HepG2 (cell line): Measurements from ENCODE around the gene ZNF528. TPM values are rescaled to one million over a fixed set of nuclear protein-coding genes. Genes with fewer than 3 reads are reported as not detected.

Experiments
- ATAC-seq: fragments of 200-7000 bp; cut with Tn5 transposase; 3 replicates; pipeline ENCODE4 v1.9.1; 2020; ENCODE audit warnings: mild to moderate bottlenecking, moderate library complexity
- BruUV-seq: library from RNA; stranded (reverse); fragments of 400-500 nt; replicated peaks from 2 replicates; lab custom pipeline; 2021; lab: Mats Ljungman, UMichigan
- CTCF ChIA-PET: fragments of 300-600 bp; formaldehyde crosslinking; extraction: SDS; loops from one replicate; lab custom pipeline; 2021; ENCODE audit warnings: low total read pairs, inconsistent platforms, low intra/inter-chr PET ratio; lab: Yijun Ruan, JAX
- POLR2A ChIA-PET: fragments of 350-600 bp; sonication (Branson Sonifier 250); formaldehyde crosslinking; loops from one replicate; lab custom pipeline; 2020; ENCODE audit warnings: antibody characterized with exemption, inconsistent platforms; lab: Yijun Ruan, JAX
- DNase-seq: peaks from one replicate; pipeline ENCODE4 v3.0.0-alpha.2; 2015; ENCODE audit warnings: low spot score
- FAIRE-seq: peaks from 3 replicates; lab custom pipeline; 2011; peaks lifted over from hg19 to GRCh38; lab: Jason Lieb, UNC
- H2AFZ ChIP-seq: one replicate; pipeline ENCODE4 v1.6.1; 2011; ENCODE audit warnings: low read length, inconsistent platforms
- H3K27ac ChIP-seq: fragments of 300-600 bp; 3 replicates; pipeline ENCODE4 v1.8.0; 2011; ENCODE audit warnings: mixed run types, mild to moderate bottlenecking, mixed read lengths, low read length, inconsistent platforms; ENCODE audit not compliant: insufficient read depth; ENCODE audit errors: extremely low read length
- H3K27me3 ChIP-seq, 2 experiments: fragments of 200-600 bp in 1 of 2; 2 replicates in 1 of 2; 3 replicates in 1 of 2; pipeline versions ENCODE4 v1.6.0 to v1.8.0; 2011; ENCODE audit warnings: low read length in 2 of 2, mild to moderate bottlenecking in 2 of 2, moderate library complexity in 2 of 2, inconsistent platforms in 1 of 2; ENCODE audit not compliant: insufficient read depth in 2 of 2, control insufficient read depth in 1 of 2
- H3K36me3 ChIP-seq, 2 experiments: fragments of 200-600 bp in 1 of 2; replicated peaks in 1 of 2; 2 replicates in 1 of 2; 3 replicates in 1 of 2; pipeline versions ENCODE4 v1.5.1 to v1.8.0; 2011; ENCODE audit warnings: low read length in 2 of 2, inconsistent platforms in 1 of 2; ENCODE audit not compliant: insufficient read depth in 2 of 2, control insufficient read depth in 1 of 2
- H3K4me1 ChIP-seq: 2 replicates; pipeline ENCODE4 v1.5.1; 2012; ENCODE audit warnings: low read length, inconsistent platforms; ENCODE audit not compliant: insufficient read depth
- H3K4me2 ChIP-seq: 2 replicates; pipeline ENCODE4 v1.6.0; 2011; ENCODE audit warnings: low read depth, low read length, inconsistent platforms
- H3K4me3 ChIP-seq, 3 experiments: fragments of 200-600 bp in 1 of 3; sonication (generic), shearing (Covaris generic) in 1 of 3; replicated peaks in 1 of 3; 2 replicates each; pipeline ENCODE4 v1.5.1; 2011 to 2016; ENCODE audit warnings: low read length in 3 of 3, inconsistent platforms in 2 of 3, low read depth in 2 of 3, mild to moderate bottlenecking in 2 of 3, control low read depth in 1 of 3, mixed read lengths in 1 of 3; ENCODE audit not compliant: insufficient read depth in 1 of 3
- H3K79me2 ChIP-seq: one replicate; pipeline ENCODE4 v1.6.1; 2011; ENCODE audit warnings: low read length, inconsistent platforms; ENCODE audit not compliant: insufficient read depth
- H3K9ac ChIP-seq: 2 replicates; pipeline ENCODE4 v1.6.0; 2011; ENCODE audit warnings: mild to moderate bottlenecking, low read depth, low read length, inconsistent platforms; ENCODE audit not compliant: insufficient read depth
- H3K9me3 ChIP-seq: 2 replicates; pipeline ENCODE4 v1.5.1; 2012; ENCODE audit warnings: mild to moderate bottlenecking, low read length
- H4K20me1 ChIP-seq: 2 replicates; pipeline ENCODE4 v1.6.0; 2011; ENCODE audit warnings: inconsistent platforms, mild to moderate bottlenecking, low read length, moderate library complexity; ENCODE audit not compliant: insufficient read depth
- IRF2 ChIP-seq: IDR thresholded peaks from 2 replicates; pipeline ENCODE4 v1.6.1; 2018; ENCODE audit warnings: missing genetic modification reagents, missing compliant biosample characterization
- NAIF1 ChIP-seq: sonication (generic); formaldehyde crosslinking; IDR thresholded peaks from 2 replicates; pipeline ENCODE4 v1.5.0; 2020; ENCODE audit warnings: mild to moderate bottlenecking, missing genetic modification reagents, borderline replicate concordance
- NCOA2 ChIP-seq: sonication (generic); formaldehyde crosslinking; IDR thresholded peaks from 2 replicates; pipeline ENCODE4 v1.8.0; 2022; ENCODE audit warnings: inconsistent platforms
- NRL ChIP-seq: sonication (generic); formaldehyde crosslinking; IDR thresholded peaks from 2 replicates; pipeline ENCODE4 v1.5.0; 2020; ENCODE audit warnings: missing genetic modification reagents, mild to moderate bottlenecking, moderate library complexity, borderline replicate concordance
- WIZ ChIP-seq: sonication (generic); formaldehyde crosslinking; IDR thresholded peaks from 2 replicates; pipeline ENCODE4 v1.5.1; 2020; ENCODE audit warnings: mild to moderate bottlenecking, missing genetic modification reagents
- ZNF124 ChIP-seq: sonication (generic); formaldehyde crosslinking; IDR thresholded peaks from 2 replicates; pipeline ENCODE4 v1.4.0; 2020; ENCODE audit warnings: missing genetic modification reagents
- ZNF441 ChIP-seq: sonication (generic); formaldehyde crosslinking; IDR thresholded peaks from 2 replicates; pipeline ENCODE4 v1.7.0; 2021; ENCODE audit warnings: missing genetic modification reagents, borderline replicate concordance
- ZNF468 ChIP-seq: sonication (generic); formaldehyde crosslinking; IDR thresholded peaks from 2 replicates; pipeline ENCODE4 v1.8.0; 2022; ENCODE audit warnings: mild to moderate bottlenecking, moderate library complexity, missing genetic modification reagents
- ZNF570 ChIP-seq: sonication (generic); formaldehyde crosslinking; IDR thresholded peaks from 2 replicates; pipeline ENCODE4 v1.4.0; 2020; ENCODE audit warnings: mild to moderate bottlenecking, missing genetic modification reagents, borderline replicate concordance
- ZNF776 ChIP-seq: sonication (generic); formaldehyde crosslinking; IDR thresholded peaks from 2 replicates; pipeline ENCODE4 v1.4.0; 2020; ENCODE audit warnings: mild to moderate bottlenecking, missing genetic modification reagents
- ZSCAN30 ChIP-seq: sonication (generic); formaldehyde crosslinking; IDR thresholded peaks from 2 replicates; pipeline ENCODE4 v1.5.0; 2020; ENCODE audit warnings: mild to moderate bottlenecking, missing genetic modification reagents
- ZSCAN9 ChIP-seq: IDR thresholded peaks from 2 replicates; pipeline ENCODE4 v1.6.1; 2016; ENCODE audit warnings: borderline replicate concordance
- WGBS: methylation state at CpG from one replicate; pipeline ENCODE4 v1.1.6; 2017; ENCODE audit warnings: low lambda C conversion rate; 5-methylcytosine and 5-hydroxymethylcytosine counted together
- in situ Hi-C: cut with HindIII; loops from 2 replicates; pipeline ENCODE4 v1.10.0; 2017; ENCODE audit warnings: low pct_unique_long_range_greater_than_20kb; ENCODE audit not compliant: extremely low pct_ligation_motif_present
- intact Hi-C: fragments of 100-400 bp; cut with micrococcal nuclease; formaldehyde crosslinking; loops from one replicate; pipeline ENCODE4 v1.10.0; 2022; ENCODE audit not compliant: unreplicated experiment
- polyA plus RNA-seq, 8 experiments: library from polyadenylated mRNA; depleted of rRNA in 3 of 8; stranded (reverse) in 7 of 8; unstranded in 1 of 8; fragments of >200 nt; fragmentation: Illumina TruSeq in 4 of 8; extraction: Trizol in 4 of 8; gene quantifications; 2 replicates each; pipeline versions ENCODE4 v1.2.1 to v1.2.3, GENCODE V29; 2011 to 2016; ENCODE audit warnings: low read depth in 4 of 8, missing spikeins in 1 of 8, mixed read lengths in 1 of 8; ENCODE audit not compliant: insufficient read depth in 1 of 8
- total RNA-seq, 5 experiments: library from RNA; depleted of rRNA; stranded (reverse); fragments of >200 nt; fragmentation: Illumina TruSeq; extraction: Trizol; gene quantifications; 2 replicates each; pipeline ENCODE4 v1.2.3, GENCODE V29; 2016; ENCODE audit warnings: low read depth in 1 of 5
- TF ChIP-seq, protein P1 (sequence below): sonication (generic); formaldehyde crosslinking; IDR thresholded peaks from 2 replicates; pipeline ENCODE4 v1.8.1; 2023; ENCODE audit warnings: mild to moderate bottlenecking, missing genetic modification reagents, borderline replicate concordance
- TF ChIP-seq, protein P2 (sequence below): IDR thresholded peaks from 2 replicates; pipeline ENCODE4 v1.6.1; 2016; ENCODE audit warnings: low read depth
- TF ChIP-seq, protein P3 (sequence below): sonication (generic); formaldehyde crosslinking; IDR thresholded peaks from 2 replicates; pipeline ENCODE4 v1.4.0; 2020; ENCODE audit warnings: missing genetic modification reagents
- TF ChIP-seq, protein P4 (sequence below): sonication (generic); formaldehyde crosslinking; conservative IDR thresholded peaks from 2 replicates; pipeline ENCODE4 v1.4.0; 2020; ENCODE audit warnings: missing genetic modification reagents

ZNF528 gene
- total and polyA plus RNA-seq, 2 of the 13 experiments (the other 11 are each of a cell fraction or from before 2014, with no cell fraction given), result 4.1 to 10.0 TPM

DNA sequence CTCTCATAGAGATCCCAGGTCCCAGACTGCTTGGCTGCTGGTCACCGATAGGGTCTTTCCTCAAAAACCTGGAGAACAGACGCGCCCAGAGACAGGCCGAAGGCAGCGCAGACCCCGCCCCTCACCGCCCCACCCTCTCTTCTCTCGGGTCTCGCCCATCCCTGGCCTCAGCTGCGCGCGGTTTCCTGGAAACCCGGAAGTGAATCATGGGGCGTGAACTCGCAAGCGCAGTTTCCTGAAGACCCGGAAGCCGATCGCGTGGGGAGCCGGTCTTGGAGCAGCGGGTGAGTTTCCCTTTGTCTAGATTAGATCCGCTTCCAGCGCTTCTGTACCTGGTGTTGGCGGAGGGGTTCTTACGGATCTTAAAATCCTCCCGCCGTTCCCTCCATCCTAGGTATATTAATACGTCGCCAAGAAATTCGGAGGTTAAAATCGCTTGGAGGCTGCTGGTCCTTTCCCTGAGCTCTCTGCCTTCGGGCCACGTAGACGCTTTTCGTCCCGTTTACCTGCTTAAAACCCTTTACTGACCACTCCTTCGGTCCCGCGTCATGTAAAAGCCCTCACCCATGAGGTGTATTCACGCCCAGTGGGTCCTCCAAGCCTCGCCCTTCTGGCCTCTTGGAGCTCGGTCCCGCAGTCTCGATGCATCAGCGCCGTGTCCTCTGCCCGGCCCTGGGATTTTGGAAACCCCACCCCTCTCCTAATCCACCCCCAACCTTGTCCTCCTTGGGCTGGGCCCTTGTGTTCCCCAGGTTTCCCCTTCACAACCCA, 55.9 kb downstream of the ZNF528 start, which contains the start of gene ZNF578:
TSS of gene ZNF578 (plus strand) at position 230 of the 771 bp plus-strand sequence. CDS start 48,293 bp downstream, outside the sequence.
- BruUV-seq, result no TSS peak
- TF ChIP-seq IRF2 (CRISPR knock-in tag), result no peak
- TF ChIP-seq, protein P1, sequence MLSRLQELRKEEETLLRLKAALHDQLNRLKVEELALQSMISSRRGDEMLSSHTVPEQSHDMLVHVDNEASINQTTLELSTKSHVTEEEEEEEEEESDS, result no peak
- TF ChIP-seq ZNF124, result no peak
- TF ChIP-seq WIZ (CRISPR knock-in tag), result no peak
- TF ChIP-seq ZSCAN30 (CRISPR knock-in tag), result no peak
- TF ChIP-seq ZNF441, result no peak
- TF ChIP-seq, protein P2, sequence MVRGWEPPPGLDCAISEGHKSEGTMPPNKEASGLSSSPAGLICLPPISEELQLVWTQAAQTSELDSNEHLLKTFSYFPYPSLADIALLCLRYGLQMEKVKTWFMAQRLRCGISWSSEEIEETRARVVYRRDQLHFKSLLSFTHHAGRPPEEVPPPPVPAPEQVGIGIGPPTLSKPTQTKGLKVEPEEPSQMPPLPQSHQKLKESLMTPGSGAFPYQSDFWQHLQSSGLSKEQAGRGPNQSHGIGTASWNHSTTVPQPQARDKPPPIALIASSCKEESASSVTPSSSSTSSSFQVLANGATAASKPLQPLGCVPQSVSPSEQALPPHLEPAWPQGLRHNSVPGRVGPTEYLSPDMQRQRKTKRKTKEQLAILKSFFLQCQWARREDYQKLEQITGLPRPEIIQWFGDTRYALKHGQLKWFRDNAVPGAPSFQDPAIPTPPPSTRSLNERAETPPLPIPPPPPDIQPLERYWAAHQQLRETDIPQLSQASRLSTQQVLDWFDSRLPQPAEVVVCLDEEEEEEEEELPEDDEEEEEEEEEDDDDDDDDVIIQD, result no peak
- TF ChIP-seq ZNF776 (CRISPR knock-in tag), result no peak
- no peak for TF ChIP-seq ZSCAN9 (CRISPR knock-in tag)
- no peak for TF ChIP-seq ZNF468
- TF ChIP-seq NRL (CRISPR knock-in tag), result no peak
- no peak for TF ChIP-seq ZNF570 (CRISPR knock-in tag)
- TF ChIP-seq, protein P3, sequence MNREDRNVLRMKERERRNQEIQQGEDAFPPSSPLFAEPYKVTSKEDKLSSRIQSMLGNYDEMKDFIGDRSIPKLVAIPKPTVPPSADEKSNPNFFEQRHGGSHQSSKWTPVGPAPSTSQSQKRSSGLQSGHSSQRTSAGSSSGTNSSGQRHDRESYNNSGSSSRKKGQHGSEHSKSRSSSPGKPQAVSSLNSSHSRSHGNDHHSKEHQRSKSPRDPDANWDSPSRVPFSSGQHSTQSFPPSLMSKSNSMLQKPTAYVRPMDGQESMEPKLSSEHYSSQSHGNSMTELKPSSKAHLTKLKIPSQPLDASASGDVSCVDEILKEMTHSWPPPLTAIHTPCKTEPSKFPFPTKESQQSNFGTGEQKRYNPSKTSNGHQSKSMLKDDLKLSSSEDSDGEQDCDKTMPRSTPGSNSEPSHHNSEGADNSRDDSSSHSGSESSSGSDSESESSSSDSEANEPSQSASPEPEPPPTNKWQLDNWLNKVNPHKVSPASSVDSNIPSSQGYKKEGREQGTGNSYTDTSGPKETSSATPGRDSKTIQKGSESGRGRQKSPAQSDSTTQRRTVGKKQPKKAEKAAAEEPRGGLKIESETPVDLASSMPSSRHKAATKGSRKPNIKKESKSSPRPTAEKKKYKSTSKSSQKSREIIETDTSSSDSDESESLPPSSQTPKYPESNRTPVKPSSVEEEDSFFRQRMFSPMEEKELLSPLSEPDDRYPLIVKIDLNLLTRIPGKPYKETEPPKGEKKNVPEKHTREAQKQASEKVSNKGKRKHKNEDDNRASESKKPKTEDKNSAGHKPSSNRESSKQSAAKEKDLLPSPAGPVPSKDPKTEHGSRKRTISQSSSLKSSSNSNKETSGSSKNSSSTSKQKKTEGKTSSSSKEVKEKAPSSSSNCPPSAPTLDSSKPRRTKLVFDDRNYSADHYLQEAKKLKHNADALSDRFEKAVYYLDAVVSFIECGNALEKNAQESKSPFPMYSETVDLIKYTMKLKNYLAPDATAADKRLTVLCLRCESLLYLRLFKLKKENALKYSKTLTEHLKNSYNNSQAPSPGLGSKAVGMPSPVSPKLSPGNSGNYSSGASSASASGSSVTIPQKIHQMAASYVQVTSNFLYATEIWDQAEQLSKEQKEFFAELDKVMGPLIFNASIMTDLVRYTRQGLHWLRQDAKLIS (CRISPR knock-in tag), result no peak
- no peak for TF ChIP-seq NAIF1 (CRISPR knock-in tag)
- TF ChIP-seq NCOA2 (CRISPR knock-in tag), result no peak
- TF ChIP-seq, protein P4, sequence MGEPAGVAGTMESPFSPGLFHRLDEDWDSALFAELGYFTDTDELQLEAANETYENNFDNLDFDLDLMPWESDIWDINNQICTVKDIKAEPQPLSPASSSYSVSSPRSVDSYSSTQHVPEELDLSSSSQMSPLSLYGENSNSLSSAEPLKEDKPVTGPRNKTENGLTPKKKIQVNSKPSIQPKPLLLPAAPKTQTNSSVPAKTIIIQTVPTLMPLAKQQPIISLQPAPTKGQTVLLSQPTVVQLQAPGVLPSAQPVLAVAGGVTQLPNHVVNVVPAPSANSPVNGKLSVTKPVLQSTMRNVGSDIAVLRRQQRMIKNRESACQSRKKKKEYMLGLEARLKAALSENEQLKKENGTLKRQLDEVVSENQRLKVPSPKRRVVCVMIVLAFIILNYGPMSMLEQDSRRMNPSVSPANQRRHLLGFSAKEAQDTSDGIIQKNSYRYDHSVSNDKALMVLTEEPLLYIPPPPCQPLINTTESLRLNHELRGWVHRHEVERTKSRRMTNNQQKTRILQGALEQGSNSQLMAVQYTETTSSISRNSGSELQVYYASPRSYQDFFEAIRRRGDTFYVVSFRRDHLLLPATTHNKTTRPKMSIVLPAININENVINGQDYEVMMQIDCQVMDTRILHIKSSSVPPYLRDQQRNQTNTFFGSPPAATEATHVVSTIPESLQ, result no peak
- TF ChIP-seq, all 625 proteins: peak for 0
- peaks cover 98% of the 10 kb centered on the region for H3K9me3 ChIP-seq
- H3K4me2 ChIP-seq, result no peak within 1 kb of the TSS
- H3K27me3 ChIP-seq, result no peaks in the 10 kb centered on the region
- H3K27ac ChIP-seq, result no peak within 1 kb of the TSS
- no peak within 1 kb of the TSS for H2AFZ ChIP-seq
- no peaks in the 10 kb centered on the region for H3K79me2 ChIP-seq
- H3K9ac ChIP-seq, result no peak within 1 kb of the TSS
- in situ Hi-C loops (no loop called here), intact Hi-C loops (no loop called here)
- H4K20me1 ChIP-seq, result no peaks in the 10 kb centered on the region
- H3K4me1 ChIP-seq, result no peaks in the 10 kb centered on the region
- ChIA-PET CTCF (no interaction called here), POLR2A (no interaction called here)
- no peaks in the 10 kb centered on the region for H3K36me3 ChIP-seq
- 51% methylated on average over 41 of the region's 48 CpGs for WGBS
- ATAC-seq (no peak), FAIRE-seq (no peak), DNase-seq (no peak)
- H3K4me3 ChIP-seq, result no peak within 1 kb of the TSS
